GM19238 (cell line): Measurements from ENCODE around the gene ZMIZ1.

Source experiments
- DNase-seq: peaks from one replicate; pipeline ENCODE4 v3.0.0; 2011; ENCODE audit warnings: low spot score; ENCODE audit not compliant: insufficient read length

ZMIZ1 gene

DNA sequence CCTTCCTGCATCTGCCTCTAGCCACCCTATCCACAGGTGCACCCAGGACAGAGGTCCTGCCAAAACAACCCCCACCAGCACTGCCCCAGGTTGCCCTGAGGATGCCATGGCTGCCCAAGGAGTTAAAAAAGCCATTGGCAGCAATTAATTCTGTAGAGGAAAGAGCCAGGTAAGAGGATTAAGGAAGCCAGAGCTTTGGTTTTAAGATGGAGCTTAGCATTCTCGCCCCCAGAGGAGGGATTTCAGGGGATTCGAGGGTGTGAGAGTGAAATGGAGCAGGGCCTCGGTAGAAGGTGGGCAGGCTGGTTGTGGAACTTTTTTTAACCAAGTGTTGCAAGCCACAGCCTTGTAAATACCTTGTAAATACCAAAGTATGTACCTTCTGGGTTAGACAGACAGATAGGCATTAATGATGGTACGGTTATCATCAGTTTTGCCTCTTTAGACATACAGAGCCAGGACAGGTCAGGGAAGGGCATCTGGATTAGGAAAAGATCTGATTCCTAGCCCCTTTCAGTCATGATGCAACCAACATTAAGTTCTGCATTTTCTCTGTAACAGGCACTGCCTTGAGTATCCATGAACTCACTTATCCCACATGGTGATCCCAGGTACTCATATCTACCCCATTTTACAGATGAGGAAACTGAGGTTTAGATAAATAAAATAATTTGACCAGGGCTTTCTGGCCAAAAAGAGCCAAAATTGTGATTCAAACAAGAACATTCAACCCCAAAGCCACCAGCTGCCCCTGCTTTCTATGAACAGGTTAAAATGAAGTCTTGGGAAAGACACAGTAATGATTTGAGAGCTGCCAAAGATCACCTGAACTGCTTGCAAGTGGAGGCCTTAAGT is 157.9 kb downstream of the ZMIZ1 start:
- no peak for DNase-seq

DNA sequence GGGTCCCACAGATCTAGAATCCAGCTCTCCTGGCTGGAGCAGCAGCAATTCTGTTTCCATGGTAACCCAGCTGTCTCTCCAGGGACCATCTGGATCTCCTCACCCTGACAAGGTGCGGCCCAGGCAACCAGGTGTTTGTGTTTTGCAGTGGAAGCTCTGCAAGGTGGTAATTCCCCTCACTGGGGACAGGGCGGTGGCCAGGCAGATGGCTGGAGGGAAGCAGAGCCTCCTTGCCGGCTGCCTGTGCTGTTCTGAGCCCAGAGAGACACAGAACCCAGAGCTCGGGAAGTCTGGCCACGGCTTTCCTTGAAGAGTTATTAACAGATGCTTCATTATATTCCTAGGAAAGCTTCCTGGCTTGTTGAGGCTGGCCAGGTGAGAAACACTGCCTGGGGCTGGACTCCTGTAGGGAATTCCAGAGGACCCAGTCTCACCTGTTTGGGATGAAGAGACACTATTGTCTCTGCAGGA is 160.3 kb downstream of the ZMIZ1 start:
- no peak for DNase-seq

- DNase-seq, result no peak
Observed at GRCh38 chr10:79229830-79230327, 161.1 kb downstream of the ZMIZ1 start.

DNA sequence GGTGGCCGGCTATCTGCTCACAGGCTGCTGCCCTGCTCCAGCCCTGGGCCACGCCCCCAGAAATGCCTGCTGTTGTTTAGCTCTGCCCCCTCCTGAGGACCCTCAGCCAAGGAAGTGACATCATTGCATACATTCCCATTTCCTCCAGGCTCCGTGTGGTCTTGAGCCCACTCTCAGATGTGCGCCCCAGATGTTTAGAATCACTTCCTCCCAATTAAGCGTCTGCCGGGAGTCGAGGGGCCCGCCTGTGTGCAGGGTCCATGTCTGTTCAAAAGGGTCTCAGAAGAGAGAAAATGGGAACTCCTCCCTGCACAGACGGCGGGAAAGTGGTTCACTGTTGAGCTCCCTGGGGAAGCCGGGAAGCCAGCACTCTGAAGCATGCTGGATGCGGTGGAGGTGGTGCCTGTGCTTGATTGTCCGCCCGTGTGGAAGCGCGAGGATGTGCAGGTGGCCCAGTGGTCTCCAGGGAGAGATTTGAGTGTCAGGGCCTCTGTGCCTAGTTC is 161.6 kb downstream of the ZMIZ1 start:
- DNase-seq, result no peak

- DNase-seq, result no peak
Observed at GRCh38 chr10:79230850-79231249, 162.1 kb downstream of the ZMIZ1 start.

DNA sequence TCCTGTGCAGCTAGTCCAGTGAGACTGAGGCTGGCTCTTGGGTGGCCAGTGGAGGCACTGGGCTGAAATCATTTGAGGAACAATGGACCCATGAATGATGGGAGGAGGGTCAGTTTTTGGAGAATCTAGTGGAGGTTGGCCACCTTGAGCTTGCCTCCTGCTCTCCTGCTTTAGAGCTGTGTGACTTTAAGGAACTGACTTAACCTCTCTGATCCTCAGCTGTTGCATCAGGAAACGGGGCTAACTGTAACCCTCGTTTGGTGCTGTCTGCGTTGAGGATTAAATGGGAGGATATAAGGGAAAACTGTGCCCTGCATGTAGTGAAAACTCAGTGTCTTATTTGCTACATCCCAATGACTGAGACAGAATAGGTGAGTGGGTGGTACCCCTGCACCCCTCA is 163.1 kb downstream of the ZMIZ1 start:
- no peak for DNase-seq

DNA sequence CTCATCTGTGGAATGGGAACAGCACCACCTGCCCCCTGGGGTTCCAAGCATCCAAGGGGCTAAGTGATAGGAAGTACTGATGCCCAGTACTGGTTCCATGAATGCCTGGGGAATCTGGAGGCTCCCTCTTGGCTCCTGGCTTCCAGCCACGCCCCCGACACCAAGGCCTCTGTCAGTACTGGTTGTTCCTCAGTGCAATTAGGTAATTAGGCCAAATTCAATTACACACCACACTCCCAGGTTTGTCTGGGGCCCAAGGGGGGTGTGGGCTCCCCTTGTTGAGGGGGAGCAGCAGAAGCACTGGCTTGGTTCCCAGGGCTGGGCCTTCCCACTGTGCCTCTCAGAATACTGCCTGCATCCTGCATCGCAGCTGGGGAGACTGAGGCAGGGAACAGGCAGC is 164.1 kb downstream of the ZMIZ1 start:
- no peak for DNase-seq

GRCh38 chr10:79234391-79235315 is 165.9 kb downstream of the ZMIZ1 start:
- DNase-seq, result no peak

GRCh38 chr10:79235765-79236432 is 167.1 kb downstream of the ZMIZ1 start:
- DNase-seq, result no peak

DNA sequence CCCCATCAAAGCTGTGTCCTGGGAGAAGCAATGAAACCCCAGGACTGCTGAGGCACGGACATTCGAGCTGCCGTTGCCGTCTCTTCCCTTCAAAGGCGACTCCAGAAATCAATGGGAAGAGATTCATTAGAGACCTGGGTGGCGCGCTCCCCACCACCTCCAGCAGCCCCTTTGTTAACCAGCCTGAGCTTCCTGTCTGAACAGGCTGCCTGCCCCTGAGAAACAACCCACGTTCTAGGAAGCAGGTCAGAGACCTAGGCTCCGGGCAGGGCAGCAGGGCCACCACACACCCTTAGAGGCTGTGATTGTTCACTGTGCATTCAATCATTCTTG is 167.6 kb downstream of the ZMIZ1 start:
- DNase-seq, result no peak

DNA sequence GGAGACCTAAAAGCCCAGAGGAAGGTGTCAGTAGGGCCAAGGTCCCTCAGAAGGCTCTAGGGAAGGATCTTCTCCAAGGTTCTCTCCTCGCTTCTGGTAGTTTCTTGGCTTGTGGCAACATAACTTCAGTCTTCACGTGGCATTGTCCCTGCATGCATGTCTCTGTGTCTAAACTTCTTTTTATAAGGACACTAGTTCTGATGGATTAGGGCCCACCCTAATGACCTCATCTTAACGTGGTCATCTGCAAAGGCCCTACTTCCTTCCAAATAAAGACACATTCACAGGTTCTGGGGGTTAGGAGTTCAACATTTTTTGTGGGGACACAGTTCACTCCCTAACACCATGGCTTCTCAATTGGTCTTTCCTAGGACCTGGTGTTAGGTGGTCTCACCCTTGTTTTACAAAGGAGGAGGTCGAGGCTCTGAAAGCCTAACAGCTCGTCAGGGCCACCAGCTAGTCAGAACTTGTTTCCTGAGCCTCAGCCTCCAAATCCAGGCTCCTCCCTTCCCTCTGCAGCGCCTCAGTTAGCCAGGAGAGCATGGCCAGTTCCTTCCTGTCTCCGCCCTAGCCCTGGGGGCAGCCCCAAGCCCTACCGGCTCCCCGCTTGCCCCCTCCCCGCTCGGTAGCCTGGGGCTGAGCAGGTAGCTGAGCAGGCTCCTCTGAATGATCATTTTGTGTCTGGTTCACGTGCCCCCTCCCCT is 168.8 kb downstream of the ZMIZ1 start:
- no peak for DNase-seq

DNA sequence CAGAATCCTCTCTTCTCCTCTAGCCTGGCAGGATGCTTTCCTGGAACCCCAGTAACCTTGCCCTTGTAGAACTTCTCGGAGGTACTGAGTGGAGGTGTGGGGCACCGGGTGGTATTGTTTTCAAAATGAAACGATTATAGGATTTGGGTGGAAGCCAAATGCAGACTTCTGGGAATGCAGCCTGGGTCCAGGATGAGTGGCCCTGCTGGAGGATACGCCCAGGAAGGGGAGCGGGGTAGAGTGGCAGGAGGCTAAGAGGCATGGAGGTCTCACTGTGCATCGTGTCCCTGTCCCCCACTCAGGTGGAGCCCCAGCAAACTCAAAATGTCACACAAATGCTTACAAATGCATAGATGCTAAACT is 169.4 kb downstream of the ZMIZ1 start:
- no peak for DNase-seq

- DNase-seq, result no peak
Observed at GRCh38 chr10:79238606-79239005, 169.8 kb downstream of the ZMIZ1 start.

DNA sequence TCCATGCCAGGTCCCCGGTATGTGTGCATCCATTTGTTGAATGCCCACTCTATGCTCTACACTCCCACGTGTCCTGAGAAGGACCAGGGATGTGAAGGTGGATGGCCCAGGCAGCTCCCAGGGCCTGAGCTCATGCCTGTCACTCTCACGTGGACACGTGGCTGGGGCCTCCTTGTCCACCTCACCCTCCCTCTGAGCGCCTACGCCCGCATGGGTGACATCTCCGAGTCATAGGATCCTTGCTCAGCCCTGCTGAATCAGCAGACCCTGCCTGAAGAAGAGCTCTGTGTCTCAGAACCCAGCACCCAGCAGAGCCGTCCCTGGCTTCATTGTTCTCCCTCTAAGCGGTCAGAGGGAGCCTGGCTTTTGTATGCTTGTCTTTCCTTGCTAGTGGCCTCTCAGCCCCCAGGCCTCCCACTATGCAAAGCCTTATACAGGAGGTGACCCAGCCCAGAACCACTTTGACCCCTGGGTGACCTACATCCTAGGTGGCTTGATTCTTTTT is 170.6 kb downstream of the ZMIZ1 start:
- no peak for DNase-seq

- no peak for DNase-seq
Observed at GRCh38 chr10:79239924-79240581, 171.3 kb downstream of the ZMIZ1 start.

DNA sequence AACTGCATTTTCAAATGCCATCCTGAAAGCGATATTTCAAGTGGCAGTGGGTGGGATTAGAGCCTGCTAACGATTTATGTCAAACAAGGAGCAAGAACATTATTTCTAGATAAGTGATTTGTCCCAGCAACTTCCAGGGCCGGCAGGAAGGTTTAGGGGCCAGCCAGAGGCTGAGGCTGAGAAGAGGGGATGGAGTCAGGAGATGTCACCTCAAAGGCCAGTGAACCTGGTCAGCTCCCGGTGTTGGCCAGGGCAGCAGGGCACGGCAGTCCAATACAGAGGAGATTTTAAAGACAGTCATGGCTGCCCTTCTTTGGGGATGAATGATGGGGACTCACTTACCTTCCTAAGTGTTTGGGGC is 172.8 kb downstream of the ZMIZ1 start:
- no peak for DNase-seq

DNA sequence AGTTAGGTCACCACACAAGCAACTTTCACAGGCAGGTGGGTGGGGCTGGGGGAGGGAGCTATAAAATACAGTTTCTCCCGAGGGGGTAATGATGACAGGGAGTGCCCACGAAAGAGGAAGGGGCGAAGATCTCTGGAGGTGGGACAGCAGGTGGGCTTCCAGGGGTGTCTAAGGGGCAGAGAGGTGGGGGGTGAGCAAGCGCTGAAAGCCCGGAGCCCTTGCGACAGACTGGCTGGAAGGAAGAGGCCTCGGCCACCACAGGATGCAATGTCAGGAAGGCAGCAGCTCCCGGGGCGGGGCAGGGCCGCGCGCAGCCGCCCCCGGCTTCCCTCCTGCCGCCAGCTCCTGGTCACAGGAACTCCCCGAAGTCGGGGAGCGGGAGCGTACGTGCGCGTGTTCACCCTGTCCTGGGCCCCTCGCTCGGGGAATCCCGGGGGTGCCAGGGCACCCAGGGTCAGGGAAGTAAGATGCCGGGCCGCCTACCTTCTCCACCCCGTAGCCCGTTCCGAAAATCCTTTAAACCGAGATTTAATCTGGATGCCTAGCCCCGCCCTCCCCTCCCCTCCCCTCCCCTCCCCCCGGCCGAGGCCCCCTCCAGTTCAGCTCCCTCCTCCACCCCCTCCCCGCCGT is 173.3 kb downstream of the ZMIZ1 start:
- DNase-seq, result peak; percentile 60

- DNase-seq, result peak; percentile 53
Observed at GRCh38 chr10:79242620-79243152, 173.9 kb downstream of the ZMIZ1 start.
